SK-N-MC (cell line): Measurements from ENCODE around the gene PDXK.

Experiments used
- EZH2 ChIP-seq: fragments of 200-600 bp; sonication (generic); IDR thresholded peaks from one replicate; pipeline ENCODE4 v1.6.1; 2017; ENCODE audit warnings: antibody characterized with exemption
- POLR2AphosphoS5 ChIP-seq: IDR thresholded peaks from 2 replicates; pipeline ENCODE4 v1.6.1; 2012; ENCODE audit warnings: mild to moderate bottlenecking, low read depth, low read length, borderline replicate concordance

DNA sequence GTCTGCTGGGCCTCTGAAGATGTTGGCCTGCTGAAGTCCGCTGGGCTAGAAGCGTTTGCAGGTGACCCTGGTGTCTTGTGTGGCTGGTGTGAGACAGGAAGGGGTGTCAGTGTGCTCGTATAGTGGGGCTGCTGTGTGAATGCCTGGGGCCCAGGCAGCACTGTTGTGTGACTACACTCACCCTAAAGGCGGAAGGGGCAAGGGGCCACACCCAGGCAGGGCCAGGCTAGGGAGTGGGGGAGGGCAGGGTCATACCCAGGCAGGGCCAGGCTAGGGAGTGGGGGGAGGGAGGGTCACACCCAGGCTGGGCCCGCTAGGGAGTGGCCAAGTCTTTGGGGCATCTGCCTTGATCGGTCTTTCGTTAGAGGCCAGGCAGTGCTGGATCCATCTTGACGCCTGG, 25.0 kb downstream of the PDXK start:
- TF ChIP-seq EZH2 (no peak), POLR2AphosphoS5 (no peak)
